ENCODE data around the gene PARD6A. TPM values are rescaled to one million over a fixed set of nuclear protein-coding genes. Genes with fewer than 3 reads are reported as not detected.
"Not testable (repeated sequence)": the region's sequence is repeated elsewhere in the genome, so short reads cannot be mapped to it uniquely, and the experiment has no call there.

The PARD6A gene
- total RNA-seq, 2 donors from 2014 or later: 2.9 to 4.6 TPM

DNA sequence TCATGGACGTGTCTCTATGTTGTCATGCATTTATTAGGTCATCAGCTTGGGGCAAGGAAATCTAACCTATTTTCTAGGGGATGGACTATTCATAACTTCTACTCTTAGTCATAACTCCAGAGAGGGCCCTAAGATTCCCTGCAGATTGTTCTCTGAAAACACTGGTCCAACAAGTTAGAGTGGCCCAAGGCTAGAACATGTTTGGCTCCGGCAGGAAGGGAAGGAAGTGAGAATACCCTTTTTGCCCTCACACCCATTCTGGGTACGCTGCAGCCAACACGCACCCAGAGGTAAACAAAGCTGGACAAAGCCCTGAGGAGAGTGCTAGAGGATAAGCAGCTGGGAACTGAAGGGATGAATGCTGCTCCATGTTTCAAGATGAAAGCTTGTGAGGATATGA lies 15.8 kb downstream of the PARD6A start:
- intact Hi-C loops (cut with DNase I): no loop called here
- no peak for DNase-seq (ENCODE audit: low spot score)

DNA sequence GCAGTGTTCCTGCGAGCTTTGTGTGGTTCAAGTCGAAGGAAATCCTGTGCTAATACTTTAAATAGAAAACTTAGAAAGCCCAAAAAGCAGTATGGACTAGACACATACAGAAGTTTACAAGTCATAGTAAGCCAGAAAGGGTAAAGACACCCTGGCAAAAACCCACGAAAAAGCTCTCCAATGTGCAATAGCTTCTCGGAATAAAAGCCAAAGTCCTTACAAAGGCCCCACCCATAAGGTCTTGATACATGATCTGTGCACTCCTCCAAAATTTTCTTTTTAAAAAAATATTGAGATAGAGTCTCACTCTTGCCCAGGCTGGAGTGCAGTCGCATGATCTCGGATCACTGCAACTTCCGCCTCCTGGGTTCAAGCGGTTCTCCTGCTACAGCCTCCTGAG lies 16.2 kb downstream of the PARD6A start:
- no peak for DNase-seq (ENCODE audit: low spot score)
- intact Hi-C loops (cut with DNase I): no loop called here

DNA sequence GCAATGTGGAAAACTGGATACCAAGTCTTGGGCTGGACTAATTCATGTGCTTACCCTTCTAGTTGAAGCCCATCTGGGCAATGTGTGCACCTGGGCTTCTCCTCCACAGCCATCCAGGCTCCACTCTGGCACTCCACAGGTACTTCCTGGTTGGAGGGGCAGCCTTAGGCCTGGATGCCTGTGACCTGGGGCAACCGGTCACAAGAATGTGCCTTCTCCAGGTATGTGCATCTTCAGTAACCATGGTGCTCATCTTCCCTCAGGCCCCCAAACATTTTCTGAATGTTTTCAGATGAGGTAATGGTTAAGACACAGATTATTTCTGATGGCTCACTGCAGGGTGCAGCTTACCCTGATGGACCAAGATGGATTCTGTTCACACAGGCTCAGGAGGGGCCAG lies 17.0 kb downstream of the PARD6A start:
- DNase-seq (ENCODE audit: low spot score): no peak
- intact Hi-C loops (cut with DNase I): no loop called here

- intact Hi-C loops (cut with DNase I): no loop called here
Observed at GRCh38 chr16:67678354-67679023, 17.7 kb downstream of the PARD6A start.

DNA sequence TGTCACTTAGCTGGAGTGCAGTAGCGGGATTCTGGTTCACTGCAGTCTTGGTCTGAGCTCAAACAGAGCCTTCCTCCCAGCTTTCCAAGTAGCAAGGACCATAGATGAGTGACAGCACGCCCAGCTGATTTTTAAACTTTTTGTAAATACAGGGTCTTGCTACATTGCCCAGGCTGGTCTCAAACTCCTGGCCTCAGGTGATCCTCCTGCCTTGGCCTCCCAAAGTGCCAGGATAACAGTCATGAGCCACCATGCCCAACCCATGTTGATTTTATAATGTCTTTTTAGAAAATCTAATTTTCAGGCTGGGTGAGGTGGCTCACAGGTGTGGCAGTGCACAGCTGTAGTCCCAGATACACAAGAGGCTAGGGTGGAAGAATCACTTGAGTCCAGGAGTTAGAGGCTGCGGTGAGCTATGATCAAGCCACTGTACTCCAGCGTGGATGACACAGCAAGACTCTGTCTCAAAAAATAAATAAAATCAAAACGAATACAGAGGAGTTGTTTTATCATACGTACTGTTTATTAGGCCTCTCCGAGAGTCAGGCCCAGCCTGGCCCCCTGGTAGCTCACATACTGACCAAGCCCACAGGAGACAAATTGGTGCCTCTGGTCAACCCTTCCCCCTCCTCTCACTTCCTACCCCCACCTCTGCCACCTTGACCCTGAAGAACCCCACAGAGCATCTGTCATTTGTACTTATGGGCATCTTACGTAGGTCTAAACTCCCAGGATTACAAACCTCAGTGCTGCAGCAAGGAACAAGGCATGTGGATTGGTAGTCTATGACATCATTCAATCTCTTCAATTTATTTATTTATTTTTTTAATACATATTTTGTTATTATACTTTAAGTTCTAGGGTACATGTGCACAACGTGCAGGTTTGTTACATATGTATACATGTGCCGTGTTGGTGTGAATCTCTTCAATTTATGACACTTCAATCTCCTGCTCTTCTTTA lies 19.5 kb downstream of the PARD6A start:
- intact Hi-C loops (cut with DNase I): no loop called here
- no peak for DNase-seq (ENCODE audit: low spot score)

More at GRCh38 chr16:67678354-67679023, 17.7 kb downstream of the PARD6A start:
- no peak for DNase-seq (ENCODE audit: low spot score)

- intact Hi-C loops (cut with DNase I): no loop called here
- no peak for DNase-seq (ENCODE audit: low spot score)
Observed at GRCh38 chr16:67683767-67684166, 23.0 kb downstream of the PARD6A start.

- no peak for DNase-seq (ENCODE audit: low spot score)
- intact Hi-C loops (cut with DNase I): no loop called here
Observed at GRCh38 chr16:67685388-67686112, 24.8 kb downstream of the PARD6A start.

GRCh38 chr16:67693517-67694285 lies 32.9 kb downstream of the PARD6A start:
- intact Hi-C loops (cut with DNase I); DNase-seq (ENCODE audit: low spot score): not testable (repeated sequence)

GRCh38 chr16:67694611-67695010 lies 33.9 kb downstream of the PARD6A start:
- intact Hi-C loops (cut with DNase I): no loop called here
- DNase-seq (ENCODE audit: low spot score): no peak

DNA sequence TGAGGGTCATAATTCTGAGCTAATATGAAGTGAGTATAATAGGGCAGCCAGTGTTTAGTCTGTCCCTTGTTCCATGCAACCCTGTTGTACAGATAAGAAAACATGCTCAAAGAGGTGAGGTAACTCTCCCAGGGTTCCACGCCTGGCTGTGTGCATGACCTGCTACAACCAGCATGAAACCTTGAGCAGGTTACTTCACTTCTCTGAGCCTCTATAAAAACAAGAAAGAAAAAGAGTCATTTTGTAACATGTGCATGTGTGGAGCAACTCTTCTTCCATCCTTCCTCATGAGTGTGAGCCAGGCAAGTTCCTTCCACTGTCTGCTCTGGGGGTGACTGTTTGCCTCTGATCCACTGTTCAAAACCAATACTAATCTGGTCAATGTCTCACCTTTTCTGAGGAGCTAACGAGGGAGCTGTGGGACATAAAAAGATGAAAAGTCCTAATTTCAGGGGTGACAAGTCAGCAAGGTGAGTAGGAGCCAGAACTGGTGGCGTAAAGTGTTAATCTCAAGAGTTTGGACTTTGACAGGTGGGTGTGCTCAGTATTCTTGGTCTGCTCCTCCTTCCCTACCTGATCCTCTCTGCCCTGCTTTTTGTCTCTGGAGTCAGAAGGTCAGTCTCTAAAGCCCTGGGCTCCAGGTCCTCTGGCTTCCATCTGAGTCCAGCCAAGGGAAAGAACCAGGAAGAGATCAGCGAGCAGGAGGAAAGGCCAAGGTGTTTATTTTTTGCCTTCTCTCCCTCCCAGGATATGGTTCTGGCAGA lies 36.8 kb downstream of the PARD6A start:
- intact Hi-C loops (cut with DNase I): no loop called here
- DNase-seq (ENCODE audit: low spot score): no peak

GRCh38 chr16:67699265-67699664 lies 38.5 kb downstream of the PARD6A start:
- no peak for DNase-seq (ENCODE audit: low spot score)
- intact Hi-C loops (cut with DNase I): no loop called here

- DNase-seq (ENCODE audit: low spot score): no peak
- intact Hi-C loops (cut with DNase I): no loop called here
Observed at GRCh38 chr16:67701420-67701819, 40.7 kb downstream of the PARD6A start.

- no peak for DNase-seq (ENCODE audit: low spot score)
- intact Hi-C loops (cut with DNase I): no loop called here
Observed at GRCh38 chr16:67702130-67702529, 41.4 kb downstream of the PARD6A start.

- intact Hi-C loops (cut with DNase I): no loop called here
- DNase-seq (ENCODE audit: low spot score): no peak
Observed at GRCh38 chr16:67703626-67704025, 42.9 kb downstream of the PARD6A start.

DNA sequence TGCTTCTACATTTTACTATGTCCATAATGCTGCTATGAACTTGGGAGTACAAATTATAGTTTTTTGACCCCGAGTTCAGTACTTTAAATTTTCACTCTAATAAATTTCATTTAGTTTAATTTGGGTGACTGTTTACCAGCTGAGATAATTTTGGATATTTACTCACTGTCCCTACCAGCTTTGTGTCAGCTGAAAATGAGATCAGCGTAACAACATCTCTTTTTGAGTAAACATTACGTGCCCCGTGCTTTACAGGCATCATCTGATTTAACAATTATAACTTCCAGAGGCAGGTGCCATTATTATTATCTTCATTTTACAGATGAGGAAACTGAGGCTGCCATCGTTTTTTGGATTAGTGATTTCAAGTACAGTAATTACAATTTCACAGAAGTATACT lies 43.4 kb downstream of the PARD6A start:
- intact Hi-C loops (cut with DNase I): no loop called here

DNA sequence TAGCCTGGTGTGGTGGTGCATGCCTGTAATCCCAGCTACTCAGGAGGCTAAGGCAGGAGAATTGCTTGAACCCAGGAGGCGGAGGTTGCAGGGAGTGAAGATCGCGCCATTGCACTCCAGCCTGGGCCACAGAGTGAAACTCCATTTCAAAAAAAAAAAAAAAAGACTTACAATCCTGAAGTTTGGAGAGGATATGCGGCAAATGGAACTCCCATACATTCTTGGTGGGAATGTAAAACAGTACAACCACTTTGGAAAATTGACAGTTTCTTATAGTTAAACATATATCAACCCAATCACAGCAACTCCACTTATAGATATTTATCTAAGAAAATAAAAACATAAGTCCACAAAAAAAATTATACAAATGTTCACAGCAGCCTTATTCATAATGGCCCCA lies 46.5 kb downstream of the PARD6A start:
- DNase-seq (ENCODE audit: low spot score): no peak
- intact Hi-C loops (cut with DNase I): no loop called here

More for the DNA sequence above, 43.4 kb downstream of the PARD6A start:
- DNase-seq (ENCODE audit: low spot score): no peak

DNA sequence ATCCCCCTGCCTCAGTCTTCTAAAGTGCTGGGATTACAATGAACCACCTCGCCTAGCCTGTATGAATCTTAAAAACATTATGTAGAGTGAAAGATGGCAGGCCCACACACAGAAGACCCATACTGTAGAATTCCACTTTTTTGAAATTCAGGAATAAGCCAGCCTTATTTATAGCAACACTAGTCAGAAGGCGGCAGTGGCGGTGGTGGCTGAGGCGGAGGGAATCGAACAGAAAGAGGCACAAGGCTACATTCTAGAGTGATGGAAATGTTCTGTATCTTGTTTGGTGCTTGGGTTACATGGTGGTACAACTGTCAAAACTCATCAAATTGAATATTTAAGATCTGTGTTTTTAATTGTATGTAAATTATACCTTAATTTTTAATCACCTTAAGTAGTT lies 47.0 kb downstream of the PARD6A start:
- intact Hi-C loops (cut with DNase I): no loop called here
- no peak for DNase-seq (ENCODE audit: low spot score)

GRCh38 chr16:67708368-67708771 lies 47.6 kb downstream of the PARD6A start:
- intact Hi-C loops (cut with DNase I): no loop called here
- no peak for DNase-seq (ENCODE audit: low spot score)

DNA sequence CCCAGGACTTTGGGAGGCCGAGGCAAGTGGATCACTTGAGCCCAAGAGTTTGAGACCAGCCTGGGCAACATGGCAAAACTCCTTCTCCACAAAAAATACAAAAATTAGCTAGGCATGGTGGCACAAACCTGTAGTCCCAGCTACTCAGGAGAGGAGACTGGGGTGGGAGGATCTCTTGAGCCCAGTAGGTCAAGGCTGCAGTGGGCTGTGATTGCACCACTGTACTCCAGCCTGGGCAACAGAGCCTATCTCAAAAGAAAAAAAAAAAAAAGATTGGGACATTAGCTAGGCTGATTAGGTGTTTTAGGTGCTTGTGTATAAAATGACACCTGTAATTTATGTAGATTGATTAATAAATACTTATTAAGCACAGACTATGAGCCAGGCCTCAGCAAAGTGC lies 48.3 kb downstream of the PARD6A start:
- no peak for DNase-seq (ENCODE audit: low spot score)
- intact Hi-C loops (cut with DNase I): no loop called here
